ENCODE results near the gene CYFIP2. TPM values are rescaled to one million over a fixed set of nuclear protein-coding genes. Genes with fewer than 3 reads are reported as not detected.

Gene CYFIP2
- total and polyA plus RNA-seq, 2 of the 8 experiments (the other 6 are each of a cell fraction or from before 2014, with no cell fraction given): 45.1 to 80.6 TPM

- no peak overlapping the region for H3K14ac ChIP-seq (ENCODE audit: insufficient read length)
- H3K4me1 ChIP-seq (replicated peaks in 1 of 4; ENCODE audit: control insufficient read depth in 3 of 4, insufficient read depth in 4 of 4, low read length in 3 of 4): peaks cover 0 to 6% (median 2%) of the 10 kb centered on the region in 4 experiments; a peak in 1 of 7 replicates
- no peak overlapping the region for H3K18ac ChIP-seq (ENCODE audit: extremely low read depth, low read length)
- H3K4me2 ChIP-seq (ENCODE audit: insufficient read depth in 1 of 2, low read depth in 2 of 2, low read length in 2 of 2): no peak overlapping the region
- H4K5ac ChIP-seq (ENCODE audit: insufficient read length, low read depth, low read length): no peak overlapping the region
- H2BK12ac ChIP-seq (ENCODE audit: low read depth, low read length): no peak overlapping the region
- H3K27ac ChIP-seq (ENCODE audit: low read depth, low read length): no peak overlapping the region
- no peak overlapping the region for H2AK5ac ChIP-seq (ENCODE audit: low read depth, low read length)
- no peak overlapping the region for H2AFZ ChIP-seq (ENCODE audit: low read length)
- TF ChIP-seq CREB1 (IDR thresholded peaks at IDR 0.05) (no peak), CEBPB (IDR thresholded peaks at IDR 0.05; ENCODE audit: low read depth, low read length) (no peak), JUND (IDR thresholded peaks at IDR 0.05; ENCODE audit: low read length) (no peak), MAX (IDR thresholded peaks at IDR 0.05) (no peak), CBX5 (IDR thresholded peaks at IDR 0.05; ENCODE audit: low read depth, low read length) (no peak), GTF2F1 (IDR thresholded peaks at IDR 0.05; ENCODE audit: borderline replicate concordance, low read depth, low read length) (no peak), POLR2A (IDR thresholded peaks at IDR 0.05; ENCODE audit: control extremely low read depth in 1 of 2, low read depth in 2 of 2, low read length in 2 of 2) (no peak), SP4 (IDR thresholded peaks at IDR 0.05; ENCODE audit: low read length) (no peak), NRF1 (IDR thresholded peaks at IDR 0.05; ENCODE audit: low read depth, low read length) (no peak), JUN (IDR thresholded peaks at IDR 0.05; ENCODE audit: low read depth, low read length) (no peak), GABPA (IDR thresholded peaks at IDR 0.05; ENCODE audit: borderline replicate concordance, insufficient read depth, low read length) (no peak), EZH2 (IDR thresholded peaks at IDR 0.05; ENCODE audit: low read depth, low read length, severe bottlenecking) (no peak), BRCA1 (IDR thresholded peaks at IDR 0.05; ENCODE audit: low read depth, low read length) (no peak), ASH2L (IDR thresholded peaks at IDR 0.05; ENCODE audit: low read length) (no peak), CTCF (IDR thresholded peaks at IDR 0.05; ENCODE audit: control extremely low read depth in 1 of 3, insufficient read depth in 1 of 3, low read depth in 1 of 3, low read length in 3 of 3) (no peak)
- H3K23ac ChIP-seq (ENCODE audit: insufficient read length): no peak overlapping the region
- no peak overlapping the region for H3K9ac ChIP-seq (replicated peaks in 1 of 4; ENCODE audit: extremely low read depth in 1 of 4, low read depth in 3 of 4, low read length in 3 of 4)
- no peak overlapping the region for H2BK5ac ChIP-seq (ENCODE audit: low read depth, low read length)
- no peak overlapping the region for H4K8ac ChIP-seq (ENCODE audit: extremely low read depth, insufficient read depth, low read length)
- no peak overlapping the region for H3K4ac ChIP-seq (replicated peaks; ENCODE audit: insufficient read length, low read depth, low read length)
- no peaks in the 10 kb centered on the region for H3K27me3 ChIP-seq (replicated peaks in 1 of 4; ENCODE audit: control insufficient read depth in 3 of 4, extremely low read depth in 1 of 4, insufficient read depth in 3 of 4, low read length in 3 of 4)
- no peaks in the 10 kb centered on the region for H3K9me3 ChIP-seq (ENCODE audit: insufficient read depth in 2 of 2, low read depth in 1 of 2, low read length in 1 of 2)
- no peak for FAIRE-seq
- H3K23me2 ChIP-seq (ENCODE audit: low read depth, low read length): no peaks in the 10 kb centered on the region
- H3K79me1 ChIP-seq (ENCODE audit: low read depth, low read length): no peaks in the 10 kb centered on the region
- POLR2A ChIA-PET (ENCODE audit: partially characterized antibody): no interaction called here
- DNase-seq (ENCODE audit: low read depth in 1 of 2, low spot score in 2 of 2): no peak
- H4K91ac ChIP-seq (replicated peaks; ENCODE audit: insufficient read length, low read length): no peak overlapping the region
- H2BK20ac ChIP-seq (ENCODE audit: low read length): no peak overlapping the region
- CTCF ChIA-PET (ENCODE audit: partially characterized antibody): interaction anchor here (0.5 to 2.4 kb wide), 2 partner anchors 51 to 77 kb away, joined by 3 to 8 read pairs; no protein-coding TSS in a partner anchor
- H2BK15ac ChIP-seq (ENCODE audit: low read length): no peak overlapping the region
- H3K4me3 ChIP-seq (ENCODE audit: extremely low read depth in 1 of 4, insufficient read depth in 2 of 4, low read depth in 3 of 4, low read length in 4 of 4): no peak overlapping the region
- H3K56ac ChIP-seq (replicated peaks; ENCODE audit: insufficient read length, low read depth, low read length): no peak overlapping the region
- no peaks in the 10 kb centered on the region for H3K79me2 ChIP-seq (ENCODE audit: control insufficient read depth in 1 of 2, insufficient read depth in 2 of 2, low read length in 2 of 2)
- H3K36me3 ChIP-seq (ENCODE audit: control insufficient read depth in 2 of 4, insufficient read depth in 4 of 4, low read length in 3 of 4): no peaks in the 10 kb centered on the region
- no peaks in the 10 kb centered on the region for H4K20me1 ChIP-seq (replicated peaks in 1 of 2; ENCODE audit: control insufficient read depth in 1 of 2, insufficient read depth in 2 of 2, low read length in 2 of 2)
- H2BK120ac ChIP-seq (replicated peaks; ENCODE audit: low read depth, low read length): no peak overlapping the region
These were observed 18.7 kb upstream of the CYFIP2 start for GRCh38 chr5:157247267-157247666.

All from H1 (cell line).